B cell (primary cell): ENCODE data around the gene PLEKHN1. TPM values are rescaled to one million over a fixed set of nuclear protein-coding genes. Genes with fewer than 3 reads are reported as not detected.

Experiments used
- ATAC-seq: fragments of 200-7000 bp; cut with Tn5 transposase; one replicate; pipeline ENCODE4 v1.10.0; 2021; ENCODE audit warnings: low read depth, mild to moderate bottlenecking, moderate number of reproducible peaks, moderate library complexity
- CTCF ChIA-PET: fragments of 350-600 bp; sonication (Branson Sonifier 250); formaldehyde crosslinking; loops from one replicate; lab custom pipeline; 2021; ENCODE audit warnings: antibody characterized with exemption, inconsistent platforms; lab: Charles Lee
- POLR2A ChIA-PET: fragments of 350-600 bp; sonication (Branson Sonifier 250); formaldehyde crosslinking; loops from one replicate; lab custom pipeline; 2021; ENCODE audit warnings: antibody characterized with exemption; lab: Charles Lee
- DNase-seq: peaks from one replicate; pipeline ENCODE4 v3.0.0; 2013
- H2AFZ ChIP-seq: 2 replicates; pipeline ENCODE4 v1.6.1; 2012; ENCODE audit warnings: mild to moderate bottlenecking, low read depth, low read length; ENCODE audit not compliant: insufficient read depth, poor library complexity, severe bottlenecking
- H3K27ac ChIP-seq, 2 donors: 1 replicate in 1 of 2; 2 replicates in 1 of 2; pipeline ENCODE4 v1.5.1; 2012 to 2013; ENCODE audit warnings: low read length in 2 of 2, mild to moderate bottlenecking in 2 of 2, moderate library complexity in 1 of 2
- H3K27me3 ChIP-seq, 4 experiments: fragments of 200-600 bp in 1 of 4; sonication (generic) in 1 of 4; replicated peaks in 1 of 4; 1 replicate in 2 of 4; 2 replicates in 2 of 4; pipeline versions ENCODE4 v1.6.1 to v1.7.0; 2013 to 2016; ENCODE audit warnings: low read length in 3 of 4, mild to moderate bottlenecking in 2 of 4, mixed read lengths in 1 of 4, moderate library complexity in 1 of 4; ENCODE audit not compliant: insufficient read depth in 4 of 4, control insufficient read depth in 3 of 4; ENCODE audit errors: control extremely low read depth in 1 of 4
- H3K36me3 ChIP-seq, 2 experiments: replicated peaks in 1 of 2; 1 replicate in 1 of 2; 2 replicates in 1 of 2; pipeline versions ENCODE4 v1.6.1 to v1.7.1; 2013; ENCODE audit warnings: low read length in 1 of 2; ENCODE audit not compliant: insufficient read depth in 2 of 2, control insufficient read depth in 1 of 2; ENCODE audit errors: control extremely low read depth in 1 of 2, extremely low read depth in 1 of 2
- H3K4me1 ChIP-seq, 2 donors: fragments of 200-600 bp in 1 of 2; sonication (generic) in 1 of 2; 1 replicate in 1 of 2; 2 replicates in 1 of 2; pipeline versions ENCODE4 v1.5.1 to v1.6.1; 2013 to 2017; ENCODE audit warnings: low read length in 2 of 2; ENCODE audit not compliant: control insufficient read depth in 2 of 2, insufficient read depth in 2 of 2
- H3K4me2 ChIP-seq: replicated peaks from 2 replicates; pipeline ENCODE3; 2012; ENCODE audit warnings: mild to moderate bottlenecking, low read depth, low read length; ENCODE audit not compliant: poor library complexity, severe bottlenecking
- H3K4me3 ChIP-seq, 5 experiments: fragments of 200-600 bp in 1 of 5; sonication (generic) in 1 of 5; 1 replicate in 3 of 5; 2 replicates in 2 of 5; pipeline versions ENCODE4 v1.5.1 to v1.7.0; 2011 to 2016; ENCODE audit warnings: low read length in 4 of 5, mild to moderate bottlenecking in 4 of 5, low read depth in 2 of 5, control low read depth in 1 of 5, moderate library complexity in 1 of 5; ENCODE audit not compliant: insufficient read depth in 1 of 5; ENCODE audit errors: control extremely low read depth in 1 of 5, extremely low read depth in 1 of 5
- H3K79me2 ChIP-seq: fragments of 200-600 bp; sonication (generic); one replicate; pipeline ENCODE4 v1.6.0; 2016; ENCODE audit warnings: low read length; ENCODE audit not compliant: control insufficient read depth, insufficient read depth
- H3K9ac ChIP-seq: fragments of 200-600 bp; sonication (generic); 2 replicates; pipeline ENCODE4 v1.6.1; 2017; ENCODE audit warnings: mild to moderate bottlenecking, low read length, moderate library complexity
- H3K9me3 ChIP-seq, 3 donors: one replicate each; pipeline versions ENCODE4 v1.6.1 to v1.7.1; 2013; ENCODE audit warnings: low read length in 2 of 3; ENCODE audit not compliant: control insufficient read depth in 2 of 3, insufficient read depth in 1 of 3; ENCODE audit errors: control extremely low read depth in 1 of 3
- H4K20me1 ChIP-seq: 2 replicates; pipeline ENCODE4 v1.6.0; 2012; ENCODE audit warnings: mild to moderate bottlenecking, low read length; ENCODE audit not compliant: insufficient read depth, control insufficient read depth, poor library complexity, severe bottlenecking
- H3K27ac Mint-ChIP-seq: one replicate; pipeline ENCODE4 v1.8.0; 2021; ENCODE audit warnings: mixed read lengths
- H3K27me3 Mint-ChIP-seq: one replicate; pipeline ENCODE4 v1.8.0; 2021; ENCODE audit warnings: mixed read lengths
- H3K4me1 Mint-ChIP-seq: one replicate; pipeline ENCODE4 v1.8.0; 2021; ENCODE audit warnings: mixed read lengths
- H3K4me3 Mint-ChIP-seq: one replicate; pipeline ENCODE4 v1.8.0; 2021; ENCODE audit warnings: mixed read lengths
- H3K9me3 Mint-ChIP-seq: one replicate; pipeline ENCODE4 v1.8.0; 2022; ENCODE audit warnings: mixed read lengths; ENCODE audit not compliant: insufficient read depth
- EZH2 ChIP-seq: IDR thresholded peaks from 2 replicates; pipeline ENCODE4 v1.6.1; 2012; ENCODE audit warnings: borderline replicate concordance, low read depth, mild to moderate bottlenecking, moderate library complexity, low read length; ENCODE audit not compliant: insufficient read depth, poor library complexity, severe bottlenecking
- whole genome bisulfite sequencing: methylation state at CpG from one replicate; pipeline ENCODE4 v1.1.5; 2013; ENCODE audit warnings: missing lambda C conversion rate; ENCODE audit not compliant: insufficient coverage; 5-methylcytosine and 5-hydroxymethylcytosine counted together
- intact Hi-C: fragments of 100-400 bp; cut with micrococcal nuclease; formaldehyde crosslinking; loops from one replicate; pipeline ENCODE4 v1.10.0; 2022
- polyA plus RNA-seq: library from polyadenylated mRNA; depleted of rRNA; stranded (reverse); fragments of >200 nt; gene quantifications from 2 replicates; pipeline ENCODE4 v1.2.3, GENCODE V29; 2012
- total RNA-seq, 2 donors: library from RNA; stranded (reverse); fragments of 120-200 nt in 1 of 2; gene quantifications; 1 replicate in 1 of 2; 2 replicates in 1 of 2; pipeline versions ENCODE4 v1.2.3 to v1.2.4, GENCODE V29; 2013 to 2022
- TF ChIP-seq, protein P1 (sequence below): fragments of 200-600 bp; IDR thresholded peaks from one replicate; pipeline ENCODE4 v1.8.0; 2022; ENCODE audit warnings: antibody characterized with exemption, mild to moderate bottlenecking

The PLEKHN1 gene
- total and polyA plus RNA-seq, 2 donors (not counting 1 experiment from before 2014, with no cell fraction given) = 0.36 to 1.1 TPM

DNA sequence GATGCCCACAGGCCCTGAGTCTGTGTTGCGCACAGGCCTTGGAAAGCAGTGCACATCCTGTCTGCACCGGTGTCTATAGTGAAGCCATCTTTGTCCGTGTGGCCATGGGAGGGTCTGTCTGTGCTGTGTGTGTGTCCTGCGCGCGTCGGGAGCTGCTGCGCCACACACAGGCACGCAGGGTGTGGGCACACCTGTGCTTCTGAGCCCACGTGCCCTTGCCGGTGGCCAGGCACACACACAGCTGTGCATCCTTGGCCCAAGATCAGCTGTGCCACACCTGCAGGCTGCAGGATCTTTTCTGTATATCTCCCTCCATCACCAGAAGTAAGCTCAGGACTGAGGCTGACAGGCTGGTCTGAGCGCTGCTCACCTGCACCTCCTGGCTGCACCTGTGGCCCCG lies 45.8 kb upstream of the PLEKHN1 start:
- no peak overlapping the region for H3K27ac ChIP-seq
- no peak for TF ChIP-seq EZH2
- TF ChIP-seq, protein P1, sequence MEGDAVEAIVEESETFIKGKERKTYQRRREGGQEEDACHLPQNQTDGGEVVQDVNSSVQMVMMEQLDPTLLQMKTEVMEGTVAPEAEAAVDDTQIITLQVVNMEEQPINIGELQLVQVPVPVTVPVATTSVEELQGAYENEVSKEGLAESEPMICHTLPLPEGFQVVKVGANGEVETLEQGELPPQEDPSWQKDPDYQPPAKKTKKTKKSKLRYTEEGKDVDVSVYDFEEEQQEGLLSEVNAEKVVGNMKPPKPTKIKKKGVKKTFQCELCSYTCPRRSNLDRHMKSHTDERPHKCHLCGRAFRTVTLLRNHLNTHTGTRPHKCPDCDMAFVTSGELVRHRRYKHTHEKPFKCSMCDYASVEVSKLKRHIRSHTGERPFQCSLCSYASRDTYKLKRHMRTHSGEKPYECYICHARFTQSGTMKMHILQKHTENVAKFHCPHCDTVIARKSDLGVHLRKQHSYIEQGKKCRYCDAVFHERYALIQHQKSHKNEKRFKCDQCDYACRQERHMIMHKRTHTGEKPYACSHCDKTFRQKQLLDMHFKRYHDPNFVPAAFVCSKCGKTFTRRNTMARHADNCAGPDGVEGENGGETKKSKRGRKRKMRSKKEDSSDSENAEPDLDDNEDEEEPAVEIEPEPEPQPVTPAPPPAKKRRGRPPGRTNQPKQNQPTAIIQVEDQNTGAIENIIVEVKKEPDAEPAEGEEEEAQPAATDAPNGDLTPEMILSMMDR = no peak
- no peaks in the 10 kb centered on the region for H3K9me3 Mint-ChIP-seq
- peaks cover 0 to 18% (median 0%) of the 10 kb centered on the region in 3 donors for H3K9me3 ChIP-seq
- ChIA-PET POLR2A (no interaction called here), CTCF (no interaction called here)
- peaks cover 0 to 73% (median 35%) of the 10 kb centered on the region in 4 experiments for H3K27me3 ChIP-seq
- peaks cover 38% of the 10 kb centered on the region for H3K27me3 Mint-ChIP-seq
- no peak overlapping the region for H3K4me3 ChIP-seq
- no peaks in the 10 kb centered on the region for H3K79me2 ChIP-seq
- H3K27ac Mint-ChIP-seq = no peak overlapping the region
- H3K4me1 ChIP-seq = peaks cover 29 to 41% of the 10 kb centered on the region in 2 donors
- DNase-seq (no peak), ATAC-seq (no peak)
- intact Hi-C loops = loop anchor here (2.0 kb wide), 1 partner anchor 16 kb away; no protein-coding TSS in a partner anchor
- peak overlapping the region; percentile 51 for H3K4me2 ChIP-seq
- no peak overlapping the region for H3K9ac ChIP-seq
- no peaks in the 10 kb centered on the region for H4K20me1 ChIP-seq
- H3K36me3 ChIP-seq = no peaks in the 10 kb centered on the region
- 15% methylated on average over 11 of the region's 13 CpGs for WGBS
- H3K4me3 Mint-ChIP-seq = peak overlapping the region; percentile 19
- H2AFZ ChIP-seq = no peak overlapping the region
- H3K4me1 Mint-ChIP-seq = peaks cover 18% of the 10 kb centered on the region

- Histone ChIP-seq H3K4me3 (no peak overlapping the region), H4K20me1 (no peaks in the 10 kb centered on the region), H3K27ac (no peak overlapping the region), H3K9me3 (peaks cover 0 to 18% (median 0%) of the 10 kb centered on the region in 3 donors), H3K36me3 (no peaks in the 10 kb centered on the region), H3K79me2 (no peaks in the 10 kb centered on the region), H2AFZ (no peak overlapping the region), H3K4me1 (peaks cover 35 to 48% of the 10 kb centered on the region in 2 donors), H3K9ac (no peak overlapping the region), H3K27me3 (peaks cover 0 to 80% (median 39%) of the 10 kb centered on the region in 4 experiments), H3K4me2 (peak overlapping the region; percentile 51)
- TF ChIP-seq, protein P1 = peak; percentile 14
- TF ChIP-seq EZH2 = no peak
- Mint-ChIP-seq H3K27me3 (peaks cover 44% of the 10 kb centered on the region), H3K4me3 (peak overlapping the region; percentile 62), H3K9me3 (no peaks in the 10 kb centered on the region), H3K27ac (no peak overlapping the region), H3K4me1 (peaks cover 22% of the 10 kb centered on the region)
- intact Hi-C loops = loop anchor here (2.0 kb wide), 1 partner anchor 16 kb away; no protein-coding TSS in a partner anchor
- 32% methylated on average over 38 of the region's 38 CpGs for WGBS
- CTCF ChIA-PET = no interaction called here
- peak; percentile 52 for ATAC-seq
- POLR2A ChIA-PET = no interaction called here
- DNase-seq = peak; percentile 69
Measured at GRCh38 chr1:921011-921837, 45.1 kb upstream of the PLEKHN1 start.
